Measurements from ENCODE around the gene ABHD14A.
"Not testable (repeated sequence)": the region's sequence is repeated elsewhere in the genome, so short reads cannot be mapped to it uniquely, and the experiment has no call there.

The ABHD14A gene

DNA sequence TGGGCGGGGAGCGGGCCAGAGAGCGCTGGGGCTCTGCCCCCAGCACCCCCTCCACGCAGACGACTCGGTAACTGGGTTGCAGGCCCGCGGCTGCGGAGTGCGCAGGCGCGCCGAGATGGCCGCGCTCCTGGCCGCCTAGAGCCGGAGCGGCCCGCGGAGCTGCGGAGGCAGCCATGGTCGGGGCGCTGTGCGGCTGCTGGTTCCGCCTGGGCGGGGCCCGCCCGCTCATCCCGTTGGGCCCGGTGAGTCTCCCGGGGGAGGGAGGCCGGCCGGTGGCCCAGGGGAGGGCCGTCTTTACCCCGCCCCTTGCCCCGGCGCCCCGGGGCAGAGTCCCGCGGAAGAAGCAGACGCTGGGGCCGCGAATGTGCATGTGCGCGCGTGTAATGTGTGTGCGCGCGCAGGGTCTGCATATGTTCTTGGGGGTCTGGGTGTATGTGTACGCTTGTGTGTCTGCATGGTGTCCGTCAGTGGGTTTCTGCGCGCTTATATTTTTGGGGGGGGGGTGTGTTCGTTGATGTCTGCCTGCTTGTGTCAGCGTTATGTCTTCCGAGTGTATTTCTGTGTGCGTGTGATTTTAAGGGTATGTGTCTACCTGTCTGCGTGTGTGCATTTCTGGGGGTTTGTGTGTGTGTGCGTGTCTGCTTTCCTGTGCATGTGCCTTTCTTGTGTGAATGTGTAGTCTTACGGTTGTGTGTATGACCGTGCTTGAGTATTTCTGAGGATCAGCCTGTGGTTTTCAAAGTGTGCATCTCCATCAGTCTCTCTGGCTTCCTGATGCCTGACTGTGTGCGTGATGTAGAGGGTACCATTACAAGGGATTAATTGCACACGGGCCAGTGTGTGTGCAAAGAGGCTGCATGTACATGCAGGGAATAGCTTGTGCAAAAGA, at the start of gene ABHD14A:
ABHD14A (plus strand) TSS at position 102 of the 889 bp plus-strand sequence; CDS start at position 174, 72 bp downstream.
- ATAC-seq (replicated peaks) (peak; percentile 81 to 82), DNase-seq (peak; percentile 60)
- Mint-ChIP-seq H3K4me3 (peak within 1 kb of the TSS; percentile 96 to 97), H3K27ac (peak within 1 kb of the TSS; percentile 96), H3K9me3 (no peaks in the 10 kb centered on the region), H3K36me3 (peaks cover 2 to 5% of the 10 kb centered on the region in 2 donors), H3K4me1 (peaks cover 29 to 44% of the 10 kb centered on the region in 2 donors), H3K27me3 (no peaks in the 10 kb centered on the region)

DNA sequence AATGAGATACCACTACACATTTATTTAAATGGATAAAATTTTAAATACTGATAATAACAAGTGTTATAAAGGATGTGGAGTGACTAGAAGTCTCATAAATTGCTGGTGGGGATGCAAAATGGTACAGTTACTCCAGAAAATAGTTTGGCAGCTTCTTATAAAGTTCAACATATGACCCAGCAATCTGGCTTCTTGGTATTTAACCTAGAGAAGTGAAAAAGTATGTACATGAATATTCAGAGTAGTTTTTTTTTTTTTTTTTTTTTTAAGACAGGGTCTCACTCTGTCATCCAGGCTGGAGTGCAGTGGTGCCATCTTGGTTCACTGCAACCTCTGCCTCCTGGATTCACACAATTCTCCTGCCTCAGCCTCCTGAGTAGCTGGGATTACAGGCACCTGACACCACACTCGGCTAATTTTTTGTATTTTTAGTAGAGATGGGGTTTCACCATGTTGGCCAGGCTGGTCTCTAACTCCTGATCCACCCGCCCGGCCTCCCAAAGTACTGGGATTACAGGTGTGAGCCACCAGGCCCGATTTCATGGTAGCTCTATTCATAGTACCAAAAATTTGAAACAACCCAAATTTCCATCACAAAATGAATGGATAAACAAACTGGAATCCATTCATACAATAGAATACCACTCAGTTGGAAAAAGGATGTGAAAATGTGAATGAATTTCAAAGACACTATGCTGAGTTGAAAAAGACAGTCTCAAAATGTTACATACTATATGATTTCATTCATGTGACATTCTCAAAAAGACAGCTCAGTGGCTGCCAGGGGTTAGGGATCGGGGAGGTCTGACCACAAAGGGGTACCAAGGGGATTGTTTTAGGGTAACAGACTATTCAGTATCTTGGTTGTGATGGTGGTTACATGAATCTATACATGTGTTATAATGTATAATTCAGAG, 47.5 kb upstream of the ABHD14A start:
- Mint-ChIP-seq H3K9me3 (no peaks in the 10 kb centered on the region), H3K27ac (no peak overlapping the region), H3K27me3 (peaks cover 3% of the 10 kb centered on the region in 2 donors), H3K4me1 (peaks cover 6 to 10% of the 10 kb centered on the region in 2 donors), H3K4me3 (no peak overlapping the region), H3K36me3 (peaks cover 20 to 30% of the 10 kb centered on the region in 2 donors)
- peak; percentile 63 to 69 for ATAC-seq (replicated peaks)
- no peak for DNase-seq

DNA sequence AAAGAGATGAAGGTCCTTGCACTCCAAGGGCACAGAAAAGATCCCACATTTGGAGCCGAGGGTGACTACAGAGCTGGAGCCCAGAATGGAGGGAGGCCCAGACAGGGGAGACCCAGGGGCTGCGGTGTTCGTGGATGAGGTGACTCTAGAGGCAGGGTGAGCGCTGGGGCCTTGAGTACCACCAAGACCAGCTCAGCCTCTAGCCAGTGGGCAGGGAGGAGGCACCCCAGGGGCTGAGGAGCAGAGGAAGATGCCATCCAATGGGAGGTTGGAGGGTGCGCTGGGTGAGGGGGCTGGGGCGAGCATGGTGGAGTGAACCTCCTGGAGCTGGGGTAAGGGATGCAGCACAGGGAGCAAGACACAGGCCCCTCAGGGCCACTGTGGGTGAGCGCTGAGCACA, 46.4 kb upstream of the ABHD14A start:
- DNase-seq (no peak), ATAC-seq (replicated peaks) (no peak)
- no peaks in the 10 kb centered on the region for H3K27me3 Mint-ChIP-seq
- peaks cover 31 to 39% of the 10 kb centered on the region in 2 donors for H3K36me3 Mint-ChIP-seq
- H3K4me1 Mint-ChIP-seq: peaks cover 9 to 21% of the 10 kb centered on the region in 2 donors
- no peaks in the 10 kb centered on the region for H3K9me3 Mint-ChIP-seq
- H3K4me3 Mint-ChIP-seq: no peak overlapping the region
- no peak overlapping the region for H3K27ac Mint-ChIP-seq

DNA sequence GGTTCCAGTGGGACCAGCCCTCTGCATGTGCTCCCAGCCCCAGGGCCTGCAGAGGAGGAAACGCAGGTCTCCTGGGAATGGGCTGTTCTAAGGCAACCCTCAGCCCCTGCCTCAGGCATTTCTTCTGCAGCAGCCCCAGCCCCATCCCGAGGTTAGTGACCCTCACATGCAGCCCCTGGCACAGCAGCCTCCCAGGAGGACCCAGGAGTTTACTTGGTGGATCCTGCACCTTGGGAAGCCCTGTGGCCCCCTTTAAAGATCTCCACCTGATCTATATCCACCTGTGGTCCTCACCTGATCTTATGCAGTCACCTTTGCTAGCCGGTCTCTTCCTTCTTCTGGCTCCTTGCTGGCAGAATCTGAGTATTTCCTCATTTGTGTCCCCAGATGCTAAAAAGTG, 45.9 kb upstream of the ABHD14A start:
- H3K27ac Mint-ChIP-seq; DNase-seq; H3K27me3 Mint-ChIP-seq; ATAC-seq (replicated peaks); H3K4me3 Mint-ChIP-seq; H3K9me3 Mint-ChIP-seq: not testable (repeated sequence)
- H3K4me1 Mint-ChIP-seq: peaks cover 9 to 24% of the 10 kb centered on the region in 2 donors
- peaks cover 34 to 44% of the 10 kb centered on the region in 2 donors for H3K36me3 Mint-ChIP-seq

DNA sequence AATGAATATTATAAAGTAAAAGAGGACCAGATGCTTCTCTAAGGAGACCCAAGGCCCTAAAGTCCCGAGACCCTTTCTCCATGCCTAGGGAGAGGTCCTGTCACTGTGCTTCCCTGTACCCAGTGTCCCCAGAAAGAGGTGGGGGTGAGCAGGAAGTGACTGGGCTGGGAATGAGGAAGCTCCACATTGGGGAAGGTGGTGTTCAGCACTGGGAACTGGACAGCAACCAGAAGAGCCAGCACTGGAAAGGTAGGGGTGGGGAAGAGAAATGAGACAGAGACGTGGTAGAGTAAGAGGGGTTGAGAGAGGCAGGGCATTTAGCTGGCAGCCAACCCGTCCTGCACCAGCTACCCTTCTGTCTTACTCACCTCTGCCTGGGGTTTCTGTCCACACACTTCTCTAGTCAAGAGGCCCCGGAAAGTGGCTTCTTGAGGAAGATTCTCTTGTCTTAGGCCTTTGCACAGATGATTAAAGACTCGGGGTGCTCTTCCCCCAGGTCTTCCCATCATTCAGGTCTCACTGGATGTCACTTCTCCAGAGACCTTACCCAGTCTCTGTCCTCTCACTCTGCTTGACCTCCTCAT, 45.4 kb upstream of the ABHD14A start:
- H3K4me1 Mint-ChIP-seq: peaks cover 9 to 24% of the 10 kb centered on the region in 2 donors
- H3K9me3 Mint-ChIP-seq: no peaks in the 10 kb centered on the region
- H3K36me3 Mint-ChIP-seq: peaks cover 37 to 50% of the 10 kb centered on the region in 2 donors
- no peaks in the 10 kb centered on the region for H3K27me3 Mint-ChIP-seq
- no peak for DNase-seq
- ATAC-seq (replicated peaks): no peak
- H3K27ac Mint-ChIP-seq: no peak overlapping the region
- no peak overlapping the region for H3K4me3 Mint-ChIP-seq

DNA sequence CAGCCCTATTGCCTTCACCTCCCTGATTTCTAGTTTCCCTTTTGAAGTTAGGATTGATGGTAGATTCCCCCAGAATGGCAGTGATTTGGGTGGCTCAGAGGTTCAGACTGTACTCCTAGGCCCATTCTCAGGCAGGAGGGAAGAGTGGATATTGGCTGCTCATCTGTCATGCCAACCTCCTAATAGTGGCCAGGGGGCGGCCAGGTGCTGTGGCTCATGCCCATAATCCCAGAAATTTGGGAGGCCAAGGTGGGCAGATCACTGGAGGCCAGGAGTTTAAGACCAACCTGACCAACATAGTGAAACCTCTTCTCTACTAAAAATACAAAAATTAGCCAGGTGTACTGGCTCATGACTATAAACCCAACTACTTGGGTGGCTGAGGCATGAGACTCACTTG, 44.4 kb upstream of the ABHD14A start:
- H3K9me3 Mint-ChIP-seq: no peaks in the 10 kb centered on the region
- no peaks in the 10 kb centered on the region for H3K27me3 Mint-ChIP-seq
- ATAC-seq (replicated peaks): no peak
- H3K4me1 Mint-ChIP-seq: peaks cover 9 to 24% of the 10 kb centered on the region in 2 donors
- DNase-seq: no peak
- H3K27ac Mint-ChIP-seq: peak overlapping the region; percentile 76
- H3K4me3 Mint-ChIP-seq: no peak overlapping the region
- H3K36me3 Mint-ChIP-seq: peaks cover 43 to 56% of the 10 kb centered on the region in 2 donors

DNA sequence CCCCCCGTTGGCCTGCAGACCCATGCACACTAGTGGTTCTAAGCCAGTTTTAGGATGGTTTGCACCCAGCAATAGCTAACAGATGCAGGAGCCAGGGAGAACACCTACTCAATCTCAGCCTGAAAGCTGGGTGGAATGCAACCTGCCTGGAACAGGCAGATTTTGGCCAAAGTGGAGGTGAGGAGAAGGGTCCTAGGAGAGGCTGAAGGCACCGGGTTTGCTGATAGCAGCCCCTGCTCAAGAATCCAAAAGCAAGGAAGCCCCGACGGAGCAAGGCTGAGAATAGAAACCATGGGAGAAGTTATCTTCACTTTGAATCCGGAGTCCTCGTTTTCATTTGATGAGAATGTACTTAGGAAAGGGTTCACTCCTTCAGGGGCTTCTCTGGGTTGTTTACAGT, 43.1 kb upstream of the ABHD14A start:
- no peak for ATAC-seq (replicated peaks)
- Mint-ChIP-seq H3K27ac (no peak overlapping the region), H3K27me3 (no peaks in the 10 kb centered on the region), H3K4me3 (no peak overlapping the region), H3K36me3 (peaks cover 54 to 68% of the 10 kb centered on the region in 2 donors), H3K4me1 (peaks cover 9 to 24% of the 10 kb centered on the region in 2 donors), H3K9me3 (no peaks in the 10 kb centered on the region)
- DNase-seq: no peak

DNA sequence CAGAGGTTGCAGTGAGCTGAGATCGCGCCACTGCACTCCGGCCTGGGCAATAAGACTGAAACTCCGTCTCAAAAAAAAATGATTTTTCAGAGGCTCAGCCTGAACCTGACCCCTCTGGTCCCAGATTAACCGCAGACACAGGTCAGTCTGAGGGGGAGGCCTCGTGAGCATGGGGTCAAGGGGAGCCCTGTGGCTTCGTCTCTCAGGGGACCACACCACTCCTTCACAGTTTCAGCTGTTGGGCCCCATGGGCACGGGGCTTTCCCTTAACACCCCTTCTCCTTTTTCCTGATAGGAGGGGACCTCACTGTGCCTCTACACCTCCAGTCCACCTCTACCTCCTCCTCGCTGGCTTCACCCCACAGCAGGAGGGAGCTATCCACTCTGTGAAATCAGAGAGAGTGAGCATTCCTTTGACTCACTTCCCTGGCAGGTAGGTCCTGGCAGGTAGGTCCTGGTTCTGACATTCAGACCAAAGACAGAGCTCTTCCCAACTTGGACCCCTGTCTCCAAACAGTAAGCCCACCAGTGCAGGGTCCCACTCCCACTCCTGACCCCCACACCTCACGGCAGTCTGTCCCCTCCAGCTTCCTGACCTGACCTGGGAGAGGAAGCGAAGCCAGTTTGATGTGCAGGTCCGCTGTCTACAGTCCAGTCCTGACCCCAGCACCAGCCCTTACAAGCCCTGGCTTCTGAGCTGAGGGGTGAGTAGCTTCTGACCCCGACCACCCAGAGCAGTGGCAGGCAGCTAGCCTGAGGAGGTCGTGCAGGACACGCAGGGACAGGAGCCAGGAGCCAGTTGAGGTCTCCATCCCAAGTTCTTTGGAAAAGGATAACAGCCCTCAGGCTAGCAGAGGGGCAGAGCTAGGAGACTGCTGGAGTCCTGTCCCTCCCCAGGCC, 42.1 kb upstream of the ABHD14A start:
- Mint-ChIP-seq H3K4me3 (no peak overlapping the region), H3K9me3 (no peaks in the 10 kb centered on the region), H3K4me1 (peaks cover 7 to 26% of the 10 kb centered on the region in 2 donors), H3K27me3 (no peaks in the 10 kb centered on the region), H3K36me3 (peaks cover 63 to 77% of the 10 kb centered on the region in 2 donors), H3K27ac (peak overlapping the region; percentile 47)
- ATAC-seq (replicated peaks) (peak in 1 of 2 donors; percentile 25), DNase-seq (no peak)

DNA sequence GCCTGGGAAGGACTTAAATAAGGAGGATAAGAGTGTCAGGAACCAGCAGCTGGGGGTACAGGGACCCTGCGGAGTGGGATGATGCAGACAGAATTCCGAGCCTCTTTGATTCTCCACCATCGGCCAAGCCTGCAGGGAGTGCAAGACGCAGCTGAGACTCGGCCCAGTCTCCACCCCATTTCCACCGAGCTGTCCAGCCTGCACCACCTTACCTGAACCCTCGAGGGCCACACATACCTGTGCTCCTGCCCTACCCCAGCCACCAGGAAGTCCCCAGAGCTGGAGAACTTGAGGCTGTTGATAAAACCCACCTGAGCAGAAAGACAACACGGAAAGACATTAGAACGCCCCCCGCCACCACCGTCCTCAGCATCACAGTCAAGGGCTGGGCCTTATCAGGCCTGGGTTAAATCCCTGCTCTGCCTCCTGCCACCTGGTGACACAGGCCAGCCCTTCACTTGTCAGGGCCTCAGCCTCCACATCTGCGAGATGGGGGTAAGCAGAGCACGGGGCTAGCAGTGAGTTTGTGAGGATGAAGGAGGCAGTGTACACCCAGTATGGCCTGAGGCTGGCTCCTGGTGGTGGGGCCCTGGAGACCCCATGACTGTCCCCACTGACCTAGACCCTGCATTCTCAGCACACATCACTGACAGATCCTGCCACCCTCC, 41.3 kb upstream of the ABHD14A start:
- no peak overlapping the region for H3K4me3 Mint-ChIP-seq
- DNase-seq: no peak
- H3K36me3 Mint-ChIP-seq: peaks cover 71 to 86% of the 10 kb centered on the region in 2 donors
- no peak for ATAC-seq (replicated peaks)
- no peaks in the 10 kb centered on the region for H3K27me3 Mint-ChIP-seq
- H3K27ac Mint-ChIP-seq: no peak overlapping the region
- H3K4me1 Mint-ChIP-seq: peaks cover 5 to 33% of the 10 kb centered on the region in 2 donors
- H3K9me3 Mint-ChIP-seq: no peaks in the 10 kb centered on the region

DNA sequence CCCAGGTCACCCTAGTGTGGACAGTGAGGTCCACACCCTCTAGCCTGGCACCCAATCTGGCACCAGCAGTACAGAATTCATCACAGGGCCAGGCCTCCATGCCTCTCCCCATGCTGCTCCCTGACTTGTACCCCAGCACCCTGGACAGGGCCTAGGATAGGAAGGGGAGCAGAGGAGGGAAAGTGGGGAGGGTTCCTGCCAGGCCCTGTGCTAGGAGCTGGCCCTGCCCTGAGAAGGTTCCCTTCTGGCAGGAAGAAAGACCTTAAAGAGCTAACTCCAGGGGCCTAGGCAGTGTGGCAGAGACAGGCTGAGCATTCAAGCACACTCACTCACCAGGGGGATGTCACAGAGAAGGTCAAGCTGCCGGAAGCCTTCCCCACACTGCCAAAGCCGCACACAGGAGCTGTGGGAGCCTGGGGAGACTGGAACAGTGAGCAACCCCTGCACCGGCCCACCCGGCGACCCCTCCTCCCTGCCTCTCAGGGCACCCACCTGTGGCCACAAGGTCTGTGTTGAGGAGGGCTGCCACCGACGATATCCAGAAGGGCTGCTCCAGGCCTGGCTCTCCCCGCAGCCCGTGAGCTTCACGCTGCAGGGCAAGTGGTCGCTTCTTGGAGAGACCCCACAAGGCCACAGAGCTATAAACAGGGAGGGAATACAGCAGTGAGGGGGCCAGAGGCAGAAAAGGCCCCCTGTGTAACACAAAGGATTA, 40.6 kb upstream of the ABHD14A start:
- H3K9me3 Mint-ChIP-seq: no peaks in the 10 kb centered on the region
- H3K4me3 Mint-ChIP-seq: no peak overlapping the region
- no peak overlapping the region for H3K27ac Mint-ChIP-seq
- peaks cover 11 to 40% of the 10 kb centered on the region in 2 donors for H3K4me1 Mint-ChIP-seq
- ATAC-seq (replicated peaks) (no peak), DNase-seq (no peak)
- H3K27me3 Mint-ChIP-seq: no peaks in the 10 kb centered on the region
- H3K36me3 Mint-ChIP-seq: peaks cover 75 to 88% of the 10 kb centered on the region in 2 donors

DNA sequence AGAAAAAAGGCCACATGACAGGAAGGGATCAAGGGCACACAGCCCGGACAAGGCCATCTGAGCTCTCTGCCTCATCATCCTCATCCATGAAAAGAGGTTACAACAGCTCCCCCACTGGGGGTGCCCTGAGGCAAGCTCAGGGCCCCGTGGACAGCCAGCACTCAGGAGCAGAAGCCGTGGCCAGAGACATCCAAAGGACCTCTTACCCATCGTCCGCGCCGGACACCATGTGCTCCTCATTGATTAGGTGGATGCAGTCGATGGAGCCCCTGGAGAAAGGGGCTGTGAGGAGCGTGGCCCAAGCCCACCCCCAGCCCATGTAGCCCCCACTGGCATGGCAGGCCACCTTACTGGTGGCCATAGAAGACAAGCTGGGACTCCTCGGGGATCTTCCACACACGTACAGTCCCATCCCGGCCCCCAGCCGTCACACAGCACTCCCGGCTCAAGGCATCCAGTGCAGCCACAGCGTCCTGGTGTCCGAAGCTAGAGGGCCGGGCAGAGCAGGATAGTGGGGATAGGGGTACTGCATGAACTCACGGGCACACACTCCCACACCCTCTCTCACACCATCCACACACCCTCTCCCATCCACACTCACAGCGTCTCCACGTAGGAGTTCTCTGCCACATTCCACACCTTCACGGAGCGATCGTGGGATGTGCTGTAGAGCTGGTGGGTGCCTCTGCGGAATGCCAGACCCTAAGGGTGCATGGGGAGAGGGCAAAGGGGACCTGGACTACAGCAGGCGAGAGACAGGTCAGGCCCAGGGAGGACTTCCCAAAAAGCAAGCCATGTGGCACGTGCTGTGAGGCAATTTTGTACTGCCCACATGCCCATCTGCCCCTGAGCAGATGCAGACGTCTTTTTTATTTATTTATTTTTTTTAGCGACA, 39.6 kb upstream of the ABHD14A start:
- no peaks in the 10 kb centered on the region for H3K9me3 Mint-ChIP-seq
- H3K27ac Mint-ChIP-seq: no peak overlapping the region
- H3K36me3 Mint-ChIP-seq: peaks cover 74 to 88% of the 10 kb centered on the region in 2 donors

More for the DNA sequence above, 39.6 kb upstream of the ABHD14A start:
- ATAC-seq (replicated peaks) (no peak), DNase-seq (no peak)
- Mint-ChIP-seq H3K4me1 (peaks cover 18 to 49% of the 10 kb centered on the region in 2 donors), H3K27me3 (no peaks in the 10 kb centered on the region), H3K4me3 (no peak overlapping the region)

All from stimulated activated naive B cell treated with anti-CD40 and anti-IgM and Interleukin-4, amounts not matched to agents 10 μg/mL and 1 μg/mL and 100 μg/mL, for 72 hours (primary cell).